Measurements from ENCODE around the gene LASP1NB.

- TF ChIP-seq CTCF (IDR thresholded peaks at IDR 0.05) (no peak), POLR2A (IDR thresholded peaks at IDR 0.05) (no peak)
Measured at GRCh38 chr17:38899421-38899820, 26.0 kb upstream of the LASP1NB start.

All from right lobe of liver (tissue), 4 donors.